Measurements from ENCODE around the gene CILP2. TPM values are rescaled to one million over a fixed set of nuclear protein-coding genes. Genes with fewer than 3 reads are reported as not detected.
A peak's percentile ranks its signal among the peaks of the same experiment; 100 is the strongest.

Gene CILP2
- polyA plus RNA-seq, 1 experiment = 0.77 TPM

- Histone ChIP-seq H3K36me3 (ENCODE audit: control insufficient read depth, insufficient read depth, low read length) (peaks cover 7% of the 10 kb centered on the region; the same call in 1 of the 2 replicates), H3K4me3 (ENCODE audit: low read depth, low read length) (peak within 1 kb of the TSS; percentile 58), H3K27me3 (ENCODE audit: control insufficient read depth, insufficient read depth, low read length) (no peaks in the 10 kb centered on the region)
- ChIA-PET CTCF (interaction anchor here (0.6 to 1.7 kb wide), 3 partner anchors 17 to 127 kb away, joined by 3 to 8 read pairs (median 3); no protein-coding TSS in a partner anchor), POLR2A (no interaction called here)
- no peak for DNase-seq (ENCODE audit: low read depth)
- TF ChIP-seq CTCF (IDR thresholded peaks at IDR 0.05; ENCODE audit: insufficient read depth, low read depth, low read length) = no peak
These were observed 23.0 kb upstream of the CILP2 start, which contains the start of gene TSSK6 for GRCh38 chr19:19514881-19515641. Gene TSSK6 (minus strand): TSS chr19:19515548. CDS start chr19:19515427, 121 bp downstream.

GRCh38 chr19:19515642-19516519, 22.2 kb upstream of the CILP2 start, which contains the start of gene NDUFA13:
Gene NDUFA13 (plus strand): TSS chr19:19516225. CDS start chr19:19516239, 14 bp downstream.
- no peaks in the 10 kb centered on the region for H3K27me3 ChIP-seq (ENCODE audit: control insufficient read depth, insufficient read depth, low read length)
- peaks cover 10% of the 10 kb centered on the region; the same call in 1 of the 2 replicates for H3K36me3 ChIP-seq (ENCODE audit: control insufficient read depth, insufficient read depth, low read length)
- DNase-seq (ENCODE audit: low read depth) = peak; percentile 47
- TF ChIP-seq CTCF (IDR thresholded peaks at IDR 0.05; ENCODE audit: insufficient read depth, low read depth, low read length) = 0 out of 2 replicates have a peak, but pooled peaks have one; percentile 23
- peak within 1 kb of the TSS; percentile 58 for H3K4me3 ChIP-seq (ENCODE audit: low read depth, low read length)
- CTCF ChIA-PET = interaction anchor here (0.6 to 1.7 kb wide), 6 partner anchors 16 to 128 kb away, joined by 3 to 8 read pairs (median 3); partner anchors contain the start of gene GMIP
- POLR2A ChIA-PET = no interaction called here

GRCh38 chr19:19517235-19517619, 20.8 kb upstream of the CILP2 start:
- peaks cover 10% of the 10 kb centered on the region; the same call in 1 of the 2 replicates for H3K36me3 ChIP-seq (ENCODE audit: control insufficient read depth, insufficient read depth, low read length)
- CTCF ChIA-PET = interaction anchor here (1.0 to 1.4 kb wide), 2 partner anchors 15 to 28 kb away, joined by 3 to 4 read pairs; no protein-coding TSS in a partner anchor
- no peak for DNase-seq (ENCODE audit: low read depth)
- POLR2A ChIA-PET = no interaction called here
- no peak for TF ChIP-seq CTCF (IDR thresholded peaks at IDR 0.05; ENCODE audit: insufficient read depth, low read depth, low read length)
- no peaks in the 10 kb centered on the region for H3K27me3 ChIP-seq (ENCODE audit: control insufficient read depth, insufficient read depth, low read length)
- H3K4me3 ChIP-seq (ENCODE audit: low read depth, low read length) = no peak overlapping the region; the same call in 1 of the 2 replicates

DNA sequence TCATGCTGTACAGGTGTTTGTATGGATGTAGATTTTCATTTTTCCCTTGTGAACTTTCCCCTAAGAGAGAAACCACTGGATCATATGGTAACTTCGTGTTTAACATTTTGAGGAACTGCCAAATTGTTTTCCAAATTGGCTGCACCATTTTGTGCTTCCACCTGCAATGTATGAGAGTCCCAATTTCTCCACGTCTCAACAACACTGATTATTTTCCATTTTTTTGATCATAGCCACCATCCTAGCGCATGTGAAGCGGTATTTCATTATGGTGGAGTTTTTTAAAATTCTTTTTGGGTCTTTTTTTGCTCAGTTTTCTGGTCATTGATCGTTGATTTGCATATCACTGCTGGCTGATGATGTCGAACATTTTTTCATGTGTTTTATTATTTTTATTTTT, 17.1 kb upstream of the CILP2 start:
- CTCF ChIA-PET = no interaction called here

More for the DNA sequence above, 17.1 kb upstream of the CILP2 start:
- peaks cover 16% of the 10 kb centered on the region for H3K36me3 ChIP-seq (ENCODE audit: control insufficient read depth, insufficient read depth, low read length)
- H3K27me3 ChIP-seq (ENCODE audit: control insufficient read depth, insufficient read depth, low read length) = no peaks in the 10 kb centered on the region
- no peak for DNase-seq (ENCODE audit: low read depth)
- no peak for TF ChIP-seq CTCF (IDR thresholded peaks at IDR 0.05; ENCODE audit: insufficient read depth, low read depth, low read length)
- H3K4me3 ChIP-seq (ENCODE audit: low read depth, low read length) = no peak overlapping the region
- POLR2A ChIA-PET = no interaction called here

Measured in BJ (cell line).